HCT116 (cell line): Measurements from ENCODE around the gene AASS. TPM values are rescaled to one million over a fixed set of nuclear protein-coding genes. Genes with fewer than 3 reads are reported as not detected.

Experiments
- ATAC-seq: fragments of 200-7000 bp; cut with Tn5 transposase; 2 replicates; pipeline ENCODE4 v1.9.1; 2020; ENCODE audit warnings: mild to moderate bottlenecking, moderate library complexity
- BruUV-seq: library from RNA; stranded (reverse); fragments of 400-500 nt; replicated peaks from 2 replicates; lab custom pipeline; 2021; lab: Mats Ljungman, UMichigan
- CTCF ChIA-PET: fragments of 300-600 bp; sonication (Branson Sonifier 250); formaldehyde crosslinking; loops from one replicate; lab custom pipeline; 2021; ENCODE audit warnings: antibody characterized with exemption; lab: Charles Lee
- POLR2A ChIA-PET: fragments of 300-600, 350-600 bp; sonication (Branson Sonifier 250); formaldehyde crosslinking; loops from one replicate; lab custom pipeline; 2021; ENCODE audit warnings: antibody characterized with exemption; lab: Charles Lee
- RAD21 ChIA-PET, 2 experiments: fragments of 300-600 bp; sonication (Branson Sonifier 250); formaldehyde crosslinking; loops; one replicate each; lab custom pipeline; 2023; ENCODE audit warnings: low total read pairs in 2 of 2; ENCODE audit not compliant: uncharacterized antibody in 2 of 2, unreplicated experiment in 2 of 2, low non-redundant PET in 1 of 2; lab: Charles Lee
- DNase-seq: peaks from one replicate; pipeline ENCODE4 v3.0.0-alpha.2; 2010; ENCODE audit warnings: low read depth, low spot score
- H2AFZ ChIP-seq: fragments of 200-600 bp; shearing (Covaris generic), sonication (generic); 2 replicates; pipeline ENCODE4 v1.6.1; 2017; ENCODE audit warnings: low read depth, mixed run types, mixed read lengths, antibody characterized with exemption, low read length; ENCODE audit not compliant: poor library complexity, severe bottlenecking
- H3K27ac ChIP-seq: 2 replicates; pipeline ENCODE4 v1.5.1; 2012; ENCODE audit warnings: low read depth, low read length
- H3K27me3 ChIP-seq: fragments of 200-600 bp; sonication (generic); 2 replicates; pipeline ENCODE4 v1.6.1; 2016; ENCODE audit warnings: mixed run types, low read length, mixed read lengths; ENCODE audit not compliant: insufficient read depth
- H3K36me3 ChIP-seq, 2 experiments: fragments of 200-500 bp in 1 of 2; fragments of 200-600 bp in 1 of 2; sonication (Bioruptor generic) in 1 of 2; sonication (generic) in 1 of 2; 2 replicates each; pipeline versions ENCODE4 v1.5.1 to v1.6.1; 2014 to 2016; ENCODE audit warnings: low read length in 2 of 2, inconsistent platforms in 1 of 2, mixed read lengths in 1 of 2, mixed run types in 1 of 2; ENCODE audit not compliant: insufficient read depth in 2 of 2, control insufficient read depth in 1 of 2
- H3K4me1 ChIP-seq, 2 experiments: fragments of 200-600 bp in 1 of 2; sonication (generic) in 1 of 2; 2 replicates each; pipeline versions ENCODE4 v1.5.1 to v1.6.1; 2012 to 2017; ENCODE audit warnings: low read length in 2 of 2, inconsistent platforms in 1 of 2, mild to moderate bottlenecking in 1 of 2, mixed read lengths in 1 of 2, mixed run types in 1 of 2, moderate library complexity in 1 of 2; ENCODE audit not compliant: insufficient read depth in 2 of 2, control insufficient read depth in 1 of 2
- H3K4me2 ChIP-seq: fragments of 200-600 bp; sonication (generic); 2 replicates; pipeline ENCODE4 v1.6.1; 2017; ENCODE audit warnings: mixed run types, low read length, mixed read lengths
- H3K4me3 ChIP-seq, 2 experiments: fragments of 200-600 bp in 1 of 2; sonication (generic) in 1 of 2; replicated peaks in 1 of 2; 2 replicates each; pipeline ENCODE4 v1.5.1; 2011 to 2016; ENCODE audit warnings: low read length in 2 of 2, control low read depth in 1 of 2, low read depth in 1 of 2, mild to moderate bottlenecking in 1 of 2, mixed read lengths in 1 of 2, mixed run types in 1 of 2
- H3K79me2 ChIP-seq: fragments of 200-600 bp; sonication (generic); 2 replicates; pipeline ENCODE4 v1.6.1; 2017; ENCODE audit warnings: mild to moderate bottlenecking, mixed run types, low read length, moderate library complexity, mixed read lengths; ENCODE audit not compliant: insufficient read depth
- H3K9ac ChIP-seq: fragments of 200-600 bp; sonication (generic); 2 replicates; pipeline ENCODE4 v1.6.1; 2016; ENCODE audit warnings: low read length, mixed read lengths
- H3K9me2 ChIP-seq: fragments of 200-600 bp; sonication (generic), shearing (Covaris generic); 2 replicates; pipeline ENCODE4 v1.6.1; 2017; ENCODE audit warnings: mixed run types, mild to moderate bottlenecking, moderate library complexity; ENCODE audit not compliant: insufficient read depth
- H3K9me3 ChIP-seq, 2 experiments: fragments of 200-500 bp in 1 of 2; fragments of 200-600 bp in 1 of 2; sonication (Bioruptor generic) in 1 of 2; sonication (generic) in 1 of 2; 2 replicates each; pipeline ENCODE4 v1.6.1; 2014 to 2017; ENCODE audit warnings: low read length in 2 of 2, mixed read lengths in 2 of 2, inconsistent platforms in 1 of 2, low read depth in 1 of 2, mild to moderate bottlenecking in 1 of 2, mixed run types in 1 of 2, moderate library complexity in 1 of 2; ENCODE audit not compliant: control insufficient read depth in 1 of 2, insufficient read depth in 1 of 2
- H4K20me1 ChIP-seq: fragments of 200-600 bp; sonication (generic), shearing (Covaris generic); 2 replicates; pipeline ENCODE4 v1.6.1; 2017; ENCODE audit warnings: mixed run types, mild to moderate bottlenecking, moderate library complexity; ENCODE audit not compliant: insufficient read depth
- CBX3 ChIP-seq: IDR thresholded peaks from 2 replicates; pipeline ENCODE4 v1.6.1; 2012; ENCODE audit warnings: low read depth
- CEBPB ChIP-seq: IDR thresholded peaks from 2 replicates; pipeline ENCODE4 v1.6.1; 2012; ENCODE audit warnings: low read depth
- CTCF ChIP-seq, 3 experiments: fragments of 200-600 bp in 1 of 3; sonication (generic) in 1 of 3; IDR thresholded peaks in 2 of 3; conservative IDR thresholded peaks in 1 of 3; 2 replicates each; pipeline ENCODE4 v1.5.1; 2012 to 2017; ENCODE audit warnings: low read depth in 2 of 3, low read length in 2 of 3, antibody characterized with exemption in 1 of 3, borderline replicate concordance in 1 of 3, control low read depth in 1 of 3, mild to moderate bottlenecking in 1 of 3, mixed read lengths in 1 of 3, mixed run types in 1 of 3, moderate library complexity in 1 of 3; ENCODE audit not compliant: insufficient read depth in 1 of 3
- ELF1 ChIP-seq: IDR thresholded peaks from 2 replicates; pipeline ENCODE4 v1.6.1; 2012; ENCODE audit warnings: low read depth, borderline replicate concordance
- EZH2 ChIP-seq: fragments of 200-600 bp; sonication (generic); IDR thresholded peaks from 2 replicates; pipeline ENCODE4 v1.6.1; 2017; ENCODE audit warnings: antibody characterized with exemption, mixed run types
- EZH2phosphoT487 ChIP-seq: fragments of 200-600 bp; IDR thresholded peaks from 2 replicates; pipeline ENCODE4 v1.6.1; 2018; ENCODE audit warnings: antibody characterized with exemption, borderline replicate concordance
- FOSL1 ChIP-seq: IDR thresholded peaks from 2 replicates; pipeline ENCODE4 v1.6.1; 2012; ENCODE audit warnings: low read depth
- JUND ChIP-seq: IDR thresholded peaks from 2 replicates; pipeline ENCODE4 v1.6.1; 2012
- POLR2A ChIP-seq: IDR thresholded peaks from 2 replicates; pipeline ENCODE4 v1.7.0; 2011; ENCODE audit warnings: borderline replicate concordance; ENCODE audit not compliant: insufficient read depth, insufficient read length; ENCODE audit errors: extremely low read depth
- RAD21 ChIP-seq: IDR thresholded peaks from 2 replicates; pipeline ENCODE4 v1.6.1; 2012; ENCODE audit warnings: low read depth, mild to moderate bottlenecking
- SIN3A ChIP-seq: IDR thresholded peaks from 2 replicates; pipeline ENCODE4 v1.6.1; 2012; ENCODE audit warnings: low read depth
- SP1 ChIP-seq: IDR thresholded peaks from 2 replicates; pipeline ENCODE4 v1.6.1; 2012; ENCODE audit warnings: low read depth
- SRF ChIP-seq: IDR thresholded peaks from 2 replicates; pipeline ENCODE4 v1.6.1; 2012; ENCODE audit warnings: low read depth
- TCF7L2 ChIP-seq: IDR thresholded peaks from 2 replicates; pipeline ENCODE4 v1.7.0; 2011; ENCODE audit warnings: borderline replicate concordance, inconsistent platforms; ENCODE audit not compliant: insufficient read depth, insufficient read length; ENCODE audit errors: extremely low read depth
- ZFX ChIP-seq: fragments of 450-650 bp; IDR thresholded peaks from 2 replicates; pipeline ENCODE4 v1.6.1; 2017
- intact Hi-C: fragments of 100-400 bp; cut with micrococcal nuclease; formaldehyde crosslinking; loops from 2 replicates; pipeline ENCODE4 v1.10.0; 2022
- total RNA-seq: library from RNA; stranded (reverse); gene quantifications from one replicate; pipeline ENCODE4 v1.2.1, GENCODE V29; 2021; ENCODE audit not compliant: unreplicated experiment
- TF ChIP-seq, protein P1 (sequence below): IDR thresholded peaks from 2 replicates; pipeline ENCODE4 v1.6.1; 2011; ENCODE audit warnings: mild to moderate bottlenecking, low read length, moderate library complexity; ENCODE audit not compliant: insufficient replicate concordance; ENCODE audit errors: extremely low read depth
- TF ChIP-seq, protein P2 (sequence below): IDR thresholded peaks from 2 replicates; pipeline ENCODE4 v1.6.1; 2012

Gene AASS
- total RNA-seq, 1 experiment from 2014 or later, result 5.1 TPM

DNA sequence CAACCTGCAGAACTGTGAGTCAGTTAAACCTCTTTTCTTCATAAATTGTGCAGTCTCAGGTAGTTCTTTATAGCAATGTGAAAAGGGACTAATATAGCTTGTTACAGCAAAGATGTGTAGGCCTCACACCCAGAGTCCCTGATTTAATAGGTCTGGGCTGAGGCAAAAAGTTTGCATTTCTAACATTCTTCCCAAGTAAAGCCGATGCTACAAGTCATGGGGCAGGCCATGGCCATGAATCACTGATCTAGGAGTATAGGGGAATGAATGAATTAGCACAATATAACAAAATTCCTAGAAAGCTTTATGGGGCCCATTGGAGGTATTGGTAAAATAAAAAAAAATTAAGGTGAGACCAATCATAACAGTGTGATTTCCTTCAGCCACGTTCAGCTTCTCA is 11.5 kb upstream of the AASS start:
- H2AFZ ChIP-seq, result no peak overlapping the region
- no peaks in the 10 kb centered on the region for H3K4me1 ChIP-seq
- ChIA-PET RAD21 (no interaction called here), CTCF (no interaction called here), POLR2A (no interaction called here)
- no peaks in the 10 kb centered on the region for H3K79me2 ChIP-seq
- H4K20me1 ChIP-seq, result no peaks in the 10 kb centered on the region
- no TSS peak for BruUV-seq
- no peak for ATAC-seq
- no peaks in the 10 kb centered on the region for H3K27me3 ChIP-seq
- no peak overlapping the region for H3K4me2 ChIP-seq
- no peaks in the 10 kb centered on the region for H3K9me3 ChIP-seq
- no peaks in the 10 kb centered on the region for H3K9me2 ChIP-seq
- H3K36me3 ChIP-seq, result no peaks in the 10 kb centered on the region
- H3K27ac ChIP-seq, result no peak overlapping the region
- H3K4me3 ChIP-seq, result no peak overlapping the region
- intact Hi-C loops, result no loop called here
- no peak for DNase-seq
- TF ChIP-seq TCF7L2 (no peak), SP1 (no peak), SIN3A (no peak), CTCF (IDR thresholded peaks at IDR 0.05 in 2 of 3, conservative IDR thresholded peaks at IDR 0.05 in 1 of 3; ENCODE audit: borderline replicate concordance in 1 of 3, insufficient read depth in 1 of 3, low read depth in 2 of 3, low read length in 2 of 3) (no peak), EZH2phosphoT487 (no peak), CEBPB (no peak), ZFX (no peak), SRF (no peak), ELF1 (no peak), EZH2 (no peak), FOSL1 (no peak), JUND (no peak), RAD21 (no peak), POLR2A (no peak), CBX3 (no peak)
- TF ChIP-seq, protein P1, sequence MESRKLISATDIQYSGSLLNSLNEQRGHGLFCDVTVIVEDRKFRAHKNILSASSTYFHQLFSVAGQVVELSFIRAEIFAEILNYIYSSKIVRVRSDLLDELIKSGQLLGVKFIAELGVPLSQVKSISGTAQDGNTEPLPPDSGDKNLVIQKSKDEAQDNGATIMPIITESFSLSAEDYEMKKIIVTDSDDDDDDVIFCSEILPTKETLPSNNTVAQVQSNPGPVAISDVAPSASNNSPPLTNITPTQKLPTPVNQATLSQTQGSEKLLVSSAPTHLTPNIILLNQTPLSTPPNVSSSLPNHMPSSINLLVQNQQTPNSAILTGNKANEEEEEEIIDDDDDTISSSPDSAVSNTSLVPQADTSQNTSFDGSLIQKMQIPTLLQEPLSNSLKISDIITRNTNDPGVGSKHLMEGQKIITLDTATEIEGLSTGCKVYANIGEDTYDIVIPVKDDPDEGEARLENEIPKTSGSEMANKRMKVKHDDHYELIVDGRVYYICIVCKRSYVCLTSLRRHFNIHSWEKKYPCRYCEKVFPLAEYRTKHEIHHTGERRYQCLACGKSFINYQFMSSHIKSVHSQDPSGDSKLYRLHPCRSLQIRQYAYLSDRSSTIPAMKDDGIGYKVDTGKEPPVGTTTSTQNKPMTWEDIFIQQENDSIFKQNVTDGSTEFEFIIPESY, result no peak
- TF ChIP-seq, protein P2, sequence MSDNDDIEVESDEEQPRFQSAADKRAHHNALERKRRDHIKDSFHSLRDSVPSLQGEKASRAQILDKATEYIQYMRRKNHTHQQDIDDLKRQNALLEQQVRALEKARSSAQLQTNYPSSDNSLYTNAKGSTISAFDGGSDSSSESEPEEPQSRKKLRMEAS, result no peak
- H3K9ac ChIP-seq, result no peak overlapping the region
